Trophoblast cell (in vitro differentiated cells and primary cell): ENCODE results near the gene HTT-AS.
"Not testable (repeated sequence)": the region's sequence is repeated elsewhere in the genome, so short reads cannot be mapped to it uniquely, and the experiment has no call there.

Experiments
- DNase-seq, 2 donors: peaks; one replicate each; pipeline ENCODE4 v3.0.0-alpha.2; 2016
- H2AFZ ChIP-seq: 2 replicates; pipeline ENCODE4 v1.6.1; 2013; ENCODE audit warnings: low read length, moderate library complexity, mild to moderate bottlenecking; ENCODE audit not compliant: insufficient read depth, poor library complexity
- H2AK5ac ChIP-seq: 2 replicates; pipeline ENCODE4 v1.6.1; 2013; ENCODE audit warnings: mild to moderate bottlenecking, low read length
- H2BK120ac ChIP-seq: 2 replicates; pipeline ENCODE4 v1.6.1; 2013; ENCODE audit warnings: low read length, mild to moderate bottlenecking, moderate library complexity; ENCODE audit not compliant: insufficient read depth, poor library complexity
- H2BK12ac ChIP-seq: 2 replicates; pipeline ENCODE4 v1.6.1; 2013; ENCODE audit warnings: mild to moderate bottlenecking, low read length, moderate library complexity
- H2BK5ac ChIP-seq: 2 replicates; pipeline ENCODE4 v1.6.1; 2013; ENCODE audit warnings: low read length, low read depth, moderate library complexity, mild to moderate bottlenecking; ENCODE audit not compliant: poor library complexity
- H3K14ac ChIP-seq: 2 replicates; pipeline ENCODE4 v1.6.1; 2013; ENCODE audit warnings: mild to moderate bottlenecking, low read length
- H3K18ac ChIP-seq: 2 replicates; pipeline ENCODE4 v1.6.1; 2013; ENCODE audit warnings: mild to moderate bottlenecking, low read length
- H3K23ac ChIP-seq: 2 replicates; pipeline ENCODE4 v1.6.1; 2013; ENCODE audit warnings: low read length
- H3K27ac ChIP-seq: 2 replicates; pipeline ENCODE4 v1.5.1; 2013; ENCODE audit warnings: low read depth, mild to moderate bottlenecking, inconsistent platforms, low read length, moderate library complexity
- H3K27me3 ChIP-seq: 2 replicates; pipeline ENCODE4 v1.6.1; 2013; ENCODE audit warnings: inconsistent platforms, mild to moderate bottlenecking, low read length, moderate library complexity; ENCODE audit not compliant: insufficient read depth
- H3K36me3 ChIP-seq, 2 experiments: 1 replicate in 1 of 2; 2 replicates in 1 of 2; pipeline ENCODE4 v1.6.1; 2013; ENCODE audit warnings: low read length in 2 of 2, mild to moderate bottlenecking in 2 of 2, moderate library complexity in 1 of 2; ENCODE audit not compliant: insufficient read depth in 2 of 2, control insufficient read depth in 1 of 2
- H3K4ac ChIP-seq: 2 replicates; pipeline ENCODE4 v1.6.1; 2013; ENCODE audit warnings: low read depth, mild to moderate bottlenecking, low read length, moderate library complexity
- H3K4me1 ChIP-seq, 2 experiments: 1 replicate in 1 of 2; 2 replicates in 1 of 2; pipeline ENCODE4 v1.6.1; 2013; ENCODE audit warnings: low read length in 2 of 2, mild to moderate bottlenecking in 2 of 2, moderate library complexity in 1 of 2; ENCODE audit not compliant: insufficient read depth in 2 of 2, control insufficient read depth in 1 of 2
- H3K4me2 ChIP-seq: 2 replicates; pipeline ENCODE4 v1.6.1; 2013; ENCODE audit warnings: inconsistent platforms, mild to moderate bottlenecking, low read length, moderate library complexity
- H3K4me3 ChIP-seq: 2 replicates; pipeline ENCODE4 v1.5.1; 2013; ENCODE audit warnings: mild to moderate bottlenecking, low read depth, low read length, inconsistent platforms
- H3K79me1 ChIP-seq: one replicate; pipeline ENCODE4 v1.6.1; 2013; ENCODE audit warnings: low read length
- H3K79me2 ChIP-seq: 2 replicates; pipeline ENCODE4 v1.6.1; 2013; ENCODE audit warnings: low read length, mild to moderate bottlenecking; ENCODE audit not compliant: control insufficient read depth, insufficient read depth, poor library complexity
- H3K9ac ChIP-seq: 2 replicates; pipeline ENCODE4 v1.6.1; 2013; ENCODE audit warnings: mild to moderate bottlenecking, low read length
- H3K9me3 ChIP-seq: 2 replicates; pipeline ENCODE4 v1.6.1; 2013; ENCODE audit warnings: low read depth, mild to moderate bottlenecking, control low read depth, inconsistent platforms, low read length; ENCODE audit not compliant: insufficient read depth
- H4K12ac ChIP-seq: 2 replicates; pipeline ENCODE4 v1.6.1; 2013; ENCODE audit warnings: low read depth, mild to moderate bottlenecking, low read length, moderate library complexity
- H4K8ac ChIP-seq: 2 replicates; pipeline ENCODE4 v1.6.1; 2013; ENCODE audit warnings: low read depth, mild to moderate bottlenecking, low read length, moderate library complexity
- H4K91ac ChIP-seq: one replicate; pipeline ENCODE4 v1.6.1; 2013; ENCODE audit warnings: low read depth, mild to moderate bottlenecking, low read length, moderate library complexity
- WGBS: extraction: QIAGEN DNeasy Blood & Tissue Kit; methylation state at CpG from one replicate; pipeline ENCODE4 v1.1.7; 2013; ENCODE audit warnings: missing lambda C conversion rate; ENCODE audit not compliant: insufficient read length, insufficient coverage; ENCODE audit errors: extremely low coverage; 5-methylcytosine and 5-hydroxymethylcytosine counted together

The HTT-AS gene

DNA sequence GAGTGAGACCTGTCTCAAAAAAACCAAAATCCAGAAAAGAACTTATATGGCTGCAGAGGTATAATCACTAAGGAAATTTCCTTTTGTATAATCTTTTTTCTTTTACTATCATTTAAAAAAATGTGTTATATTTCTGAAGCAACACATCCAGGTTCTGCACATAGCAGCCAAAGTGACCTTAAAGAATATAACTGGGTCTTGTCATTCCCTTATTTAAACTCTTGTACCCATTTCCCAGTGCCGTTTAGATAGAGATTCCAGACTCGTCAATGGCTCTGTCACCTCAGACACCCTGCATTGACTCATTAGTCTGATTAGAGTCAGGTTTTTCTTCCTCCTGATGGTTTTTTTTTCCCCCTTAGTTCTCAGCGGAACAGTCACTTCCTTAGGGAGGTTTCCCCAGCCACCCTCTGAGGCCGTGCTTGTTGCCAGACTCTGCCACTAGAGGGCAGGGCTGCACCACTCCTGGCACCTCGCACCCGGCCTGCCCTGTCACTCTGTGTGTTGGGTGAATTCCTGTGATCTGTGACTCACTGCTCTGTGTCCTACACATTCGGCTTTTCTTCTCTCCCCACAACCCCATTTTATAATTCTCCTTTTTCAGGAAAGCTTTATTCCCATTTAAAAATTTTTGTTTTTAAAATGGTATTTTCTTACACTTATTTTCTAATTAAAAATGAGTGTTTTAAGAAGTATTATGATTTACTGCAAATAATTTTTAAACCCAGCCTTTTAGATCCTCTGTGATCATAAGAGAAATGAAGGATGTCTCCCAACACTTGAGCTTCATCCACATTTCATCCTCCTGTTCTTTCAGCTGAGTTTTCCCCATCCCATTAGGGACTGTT is 32.2 kb upstream of the HTT-AS start:
- Histone ChIP-seq H3K4me2 (no peak overlapping the region), H3K79me2 (no peaks in the 10 kb centered on the region), H2BK5ac (no peak overlapping the region), H3K79me1 (no peaks in the 10 kb centered on the region), H3K4me1 (peaks cover 0 to 3% of the 10 kb centered on the region in 2 experiments), H3K9me3 (peaks cover 1% of the 10 kb centered on the region), H3K14ac (no peak overlapping the region), H2BK120ac (no peak overlapping the region), H3K27ac (no peak overlapping the region), H3K4me3 (no peak overlapping the region), H3K4ac (no peak overlapping the region), H3K36me3 (peaks cover 31 to 46% of the 10 kb centered on the region in 2 experiments), H3K9ac (no peak overlapping the region), H4K12ac (no peak overlapping the region), H2AK5ac (no peak overlapping the region), H3K23ac (no peak overlapping the region), H3K27me3 (no peaks in the 10 kb centered on the region), H4K91ac (no peak overlapping the region), H2BK12ac (no peak overlapping the region), H4K8ac (no peak overlapping the region), H2AFZ (no peak overlapping the region), H3K18ac (no peak overlapping the region)
- peak; percentile 95 to 97 for DNase-seq
- no CpG with 5 or more reads among the region's 7 CpGs for WGBS

DNA sequence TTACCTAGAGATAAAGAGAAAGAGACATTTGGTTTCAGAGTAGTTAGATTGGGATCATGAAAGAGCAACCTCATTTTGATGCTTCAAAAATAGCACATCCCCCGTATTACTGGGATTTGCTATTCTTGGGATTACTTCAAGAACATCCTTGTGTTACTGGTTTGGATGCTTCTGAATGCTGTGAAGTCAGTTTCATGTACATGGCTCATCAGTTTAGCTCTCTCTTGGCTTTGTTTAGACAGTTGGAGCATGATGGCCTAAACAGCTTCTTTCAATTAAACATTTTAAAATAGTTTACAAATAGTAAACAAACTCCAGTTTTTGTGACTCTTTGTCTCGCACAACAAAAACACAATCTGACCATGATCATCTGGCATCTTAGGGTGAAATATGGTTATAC is 24.0 kb upstream of the HTT-AS start:
- Histone ChIP-seq H2BK5ac (no peak overlapping the region), H3K4me1 (no peaks in the 10 kb centered on the region), H2AFZ (no peak overlapping the region), H3K18ac (no peak overlapping the region), H4K12ac (no peak overlapping the region), H3K27me3 (no peaks in the 10 kb centered on the region), H4K91ac (no peak overlapping the region), H3K23ac (no peak overlapping the region), H2AK5ac (no peak overlapping the region), H3K27ac (no peak overlapping the region), H3K4ac (no peak overlapping the region), H3K79me1 (no peaks in the 10 kb centered on the region), H2BK120ac (no peak overlapping the region), H2BK12ac (no peak overlapping the region), H3K14ac (no peak overlapping the region), H3K9ac (no peak overlapping the region), H3K79me2 (no peaks in the 10 kb centered on the region), H4K8ac (no peak overlapping the region), H3K4me3 (no peak overlapping the region), H3K36me3 (peaks cover 18 to 40% of the 10 kb centered on the region in 2 experiments), H3K4me2 (no peak overlapping the region), H3K9me3 (no peaks in the 10 kb centered on the region)
- no CpG with 5 or more reads among the region's 2 CpGs for WGBS
- no peak for DNase-seq

DNA sequence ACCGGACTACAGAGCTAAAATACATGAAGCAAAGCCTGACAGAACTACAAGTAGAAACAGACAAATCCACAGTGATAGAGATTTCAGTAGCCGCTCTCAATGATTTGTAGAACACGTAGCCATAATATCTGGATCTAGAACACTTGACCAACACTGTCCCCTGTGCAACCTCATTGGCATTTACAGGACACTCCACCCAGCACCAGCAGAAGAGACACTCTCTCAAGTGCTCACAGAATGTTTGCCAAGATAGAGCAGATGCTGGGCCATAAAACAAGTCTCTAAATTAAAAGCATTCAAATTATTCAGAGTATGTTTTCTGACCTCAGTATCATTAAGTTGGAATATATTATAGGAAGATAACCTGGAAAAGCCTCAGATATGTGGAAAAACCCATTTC is 21.9 kb upstream of the HTT-AS start:
- Histone ChIP-seq H3K9me3 (no peaks in the 10 kb centered on the region), H4K8ac (no peak overlapping the region), H2BK5ac (no peak overlapping the region), H2AK5ac (no peak overlapping the region), H4K12ac (no peak overlapping the region), H3K27ac (no peak overlapping the region), H2AFZ (no peak overlapping the region), H3K79me2 (no peaks in the 10 kb centered on the region), H3K4me2 (no peak overlapping the region), H3K18ac (no peak overlapping the region), H3K79me1 (no peaks in the 10 kb centered on the region), H3K14ac (no peak overlapping the region), H3K4me1 (no peaks in the 10 kb centered on the region), H3K4me3 (no peak overlapping the region), H3K9ac (no peak overlapping the region), H4K91ac (no peak overlapping the region), H3K23ac (no peak overlapping the region), H2BK120ac (no peak overlapping the region), H2BK12ac (no peak overlapping the region), H3K36me3 (peaks cover 12 to 30% of the 10 kb centered on the region in 2 experiments), H3K4ac (no peak overlapping the region), H3K27me3 (no peaks in the 10 kb centered on the region)
- DNase-seq: peak in 1 of 2 donors; percentile 36
- no CpG with 5 or more reads among the region's 3 CpGs for WGBS

DNA sequence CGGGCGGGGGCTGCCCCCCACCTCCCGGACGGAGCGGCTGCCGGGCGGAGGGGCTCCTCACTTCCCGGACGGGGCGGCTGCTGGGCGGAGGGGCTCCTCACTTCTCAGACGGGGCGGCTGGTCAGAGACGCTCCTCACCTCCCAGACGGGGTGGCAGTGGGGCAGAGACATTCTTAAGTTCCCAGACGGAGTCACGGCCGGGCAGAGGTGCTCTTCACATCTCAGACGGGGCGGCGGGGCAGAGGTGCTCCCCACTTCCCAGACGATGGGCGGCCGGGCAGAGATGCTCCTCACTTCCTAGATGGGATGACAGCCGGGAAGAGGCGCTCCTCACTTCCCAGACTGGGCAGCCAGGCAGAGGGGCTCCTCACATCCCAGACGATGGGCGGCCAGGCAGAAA is 20.4 kb upstream of the HTT-AS start:
- H3K9ac ChIP-seq, H4K12ac ChIP-seq, H3K18ac ChIP-seq, H4K91ac ChIP-seq, H4K8ac ChIP-seq, H3K27me3 ChIP-seq, H2BK12ac ChIP-seq, H3K27ac ChIP-seq, H3K9me3 ChIP-seq, H3K4me3 ChIP-seq, DNase-seq, H2AFZ ChIP-seq, H3K4ac ChIP-seq, H3K79me1 ChIP-seq, H2BK120ac ChIP-seq, H2AK5ac ChIP-seq, H3K4me1 ChIP-seq, H3K14ac ChIP-seq, H2BK5ac ChIP-seq, H3K79me2 ChIP-seq, H3K4me2 ChIP-seq, H3K23ac ChIP-seq: not testable (repeated sequence)
- peaks cover 8 to 17% of the 10 kb centered on the region in 2 experiments for H3K36me3 ChIP-seq
- no CpG with 5 or more reads among the region's 28 CpGs for WGBS
